GM23338 (cell line): Measurements from ENCODE around the gene C17orf107. TPM values are rescaled to one million over a fixed set of nuclear protein-coding genes. Genes with fewer than 3 reads are reported as not detected.

Experiments used
- ATAC-seq: fragments of 200-7000 bp; cut with Tn5 transposase; 3 replicates; pipeline ENCODE4 v1.9.1; 2020
- DNase-seq: peaks from one replicate; pipeline ENCODE4 v3.0.0-alpha.2; 2015; ENCODE audit warnings: low spot score
- H2AFZ ChIP-seq: fragments of 200-600 bp; sonication (generic); 2 replicates; pipeline ENCODE4 v1.8.0; 2016; ENCODE audit warnings: antibody characterized with exemption, mild to moderate bottlenecking, moderate library complexity
- H3F3A ChIP-seq: fragments of 200-600 bp; sonication (generic); replicated peaks from 2 replicates; pipeline ENCODE4 v1.8.0; 2017; ENCODE audit warnings: antibody characterized with exemption, mixed run types, low read depth
- H3K27ac ChIP-seq: fragments of 200-600 bp; sonication (generic); 2 replicates; pipeline ENCODE4 v1.6.1; 2016; ENCODE audit warnings: low read depth
- H3K27me3 ChIP-seq: fragments of 200-600 bp; sonication (generic); 2 replicates; pipeline ENCODE4 v1.8.0; 2016; ENCODE audit warnings: mild to moderate bottlenecking, mixed run types, moderate library complexity; ENCODE audit not compliant: insufficient read depth
- H3K36me3 ChIP-seq: fragments of 200-600 bp; sonication (generic); 2 replicates; pipeline ENCODE4 v1.8.0; 2016; ENCODE audit warnings: mild to moderate bottlenecking; ENCODE audit not compliant: insufficient read depth
- H3K4me1 ChIP-seq: fragments of 200-600 bp; sonication (generic); 2 replicates; pipeline ENCODE4 v1.8.0; 2016; ENCODE audit warnings: mild to moderate bottlenecking, moderate library complexity; ENCODE audit not compliant: insufficient read depth
- H3K4me2 ChIP-seq: fragments of 200-600 bp; sonication (generic); 2 replicates; pipeline ENCODE4 v1.7.1; 2017; ENCODE audit warnings: mixed run types
- H3K4me3 ChIP-seq: fragments of 200-600 bp; sonication (generic); 2 replicates; pipeline ENCODE4 v1.6.1; 2016; ENCODE audit warnings: mixed run types
- H3K79me2 ChIP-seq: fragments of 200-600 bp; sonication (generic); replicated peaks from 2 replicates; pipeline ENCODE4 v1.8.0; 2017; ENCODE audit warnings: mild to moderate bottlenecking; ENCODE audit not compliant: insufficient read depth
- H3K9me2 ChIP-seq: fragments of 200-600 bp; sonication (generic); 2 replicates; pipeline ENCODE4 v1.8.0; 2017; ENCODE audit not compliant: insufficient read depth
- H4K20me1 ChIP-seq: fragments of 200-600 bp; sonication (generic); replicated peaks from 2 replicates; pipeline ENCODE4 v1.8.0; 2017; ENCODE audit warnings: mild to moderate bottlenecking; ENCODE audit not compliant: insufficient read depth
- H3K27ac Mint-ChIP-seq: 2 replicates; pipeline ENCODE4 v1.8.0; 2020; ENCODE audit warnings: inconsistent platforms, mild to moderate bottlenecking, moderate library complexity, mixed read lengths
- H3K27me3 Mint-ChIP-seq: 3 replicates; pipeline ENCODE4 v1.8.0; 2022; ENCODE audit warnings: low read depth, mild to moderate bottlenecking, moderate library complexity, mixed read lengths, inconsistent platforms; ENCODE audit not compliant: insufficient read depth, poor library complexity
- H3K36me3 Mint-ChIP-seq: 3 replicates; pipeline ENCODE4 v1.8.0; 2021; ENCODE audit warnings: low read depth, mild to moderate bottlenecking, inconsistent platforms, moderate library complexity, mixed read lengths
- H3K4me1 Mint-ChIP-seq: 3 replicates; pipeline ENCODE4 v1.8.0; 2020; ENCODE audit warnings: mild to moderate bottlenecking, inconsistent platforms, mixed read lengths
- H3K4me3 Mint-ChIP-seq: 3 replicates; pipeline ENCODE4 v1.8.0; 2021; ENCODE audit warnings: moderate library complexity, mild to moderate bottlenecking, inconsistent platforms, mixed read lengths
- H3K9me3 Mint-ChIP-seq: 3 replicates; pipeline ENCODE4 v1.8.0; 2020; ENCODE audit warnings: moderate library complexity, mild to moderate bottlenecking, inconsistent platforms, mixed read lengths
- CREB1 ChIP-seq: fragments of 250-450 bp; sonication (Bioruptor Pico); IDR thresholded peaks from 2 replicates; pipeline ENCODE4 v1.5.0; 2020; ENCODE audit warnings: low read depth, mild to moderate bottlenecking, moderate library complexity
- EZH2phosphoT487 ChIP-seq: fragments of 200-600 bp; sonication (generic); IDR thresholded peaks from one replicate; pipeline ENCODE4 v1.8.1; 2018; ENCODE audit warnings: antibody characterized with exemption; ENCODE audit not compliant: unreplicated experiment
- JUNB ChIP-seq: IDR thresholded peaks from one replicate; pipeline ENCODE4 v1.6.1; 2016; ENCODE audit warnings: antibody characterized with exemption; ENCODE audit not compliant: unreplicated experiment
- NANOG ChIP-seq: IDR thresholded peaks from 2 replicates; pipeline ENCODE4 v1.6.1; 2016; ENCODE audit warnings: antibody characterized with exemption, borderline replicate concordance
- POLR2AphosphoS5 ChIP-seq: IDR thresholded peaks from 2 replicates; pipeline ENCODE4 v1.6.1; 2016; ENCODE audit warnings: antibody characterized with exemption, low read depth
- STAT1 ChIP-seq: IDR thresholded peaks from one replicate; pipeline ENCODE4 v1.6.1; 2016; ENCODE audit warnings: antibody characterized with exemption; ENCODE audit not compliant: unreplicated experiment
- ZNF114 ChIP-seq: fragments of 250-450 bp; sonication (Bioruptor Pico); IDR thresholded peaks from 2 replicates; pipeline ENCODE4 v1.5.0; 2020; ENCODE audit warnings: mild to moderate bottlenecking, moderate library complexity
- ZNF331 ChIP-seq: fragments of 250-450 bp; sonication (Bioruptor Pico); IDR thresholded peaks from 2 replicates; pipeline ENCODE4 v1.5.0; 2020; ENCODE audit warnings: low read depth, mild to moderate bottlenecking, moderate library complexity
- polyA plus RNA-seq: library from polyadenylated mRNA; unstranded; fragments of >200 nt; fragmentation: Nextera tagmentation; extraction: Ambion mirVana; gene quantifications from 2 replicates; pipeline ENCODE4 v1.2.1, GENCODE V29; 2016
- total RNA-seq: library from RNA; depleted of rRNA; stranded (reverse); fragments of >200 nt; shearing (Covaris generic); gene quantifications from 2 replicates; pipeline ENCODE4 v1.2.3, GENCODE V29; 2014
- TF ChIP-seq, protein P1 (sequence below): IDR thresholded peaks from 2 replicates; pipeline ENCODE4 v1.6.1; 2016; ENCODE audit warnings: antibody characterized with exemption
- TF ChIP-seq, protein P2 (sequence below): fragments of 250-450 bp; sonication (Bioruptor Pico); IDR thresholded peaks from 2 replicates; pipeline ENCODE4 v1.5.0; 2020; ENCODE audit warnings: mild to moderate bottlenecking, moderate library complexity
- TF ChIP-seq, protein P3 (sequence below), 2 experiments: fragments of 200-600 bp in 1 of 2; sonication (generic) in 1 of 2; conservative IDR thresholded peaks; 2 replicates each; pipeline versions ENCODE4 v1.5.1 to v1.6.1; 2016 to 2017; ENCODE audit warnings: antibody characterized with exemption in 2 of 2, low read depth in 2 of 2, mild to moderate bottlenecking in 2 of 2, moderate library complexity in 1 of 2
- TF ChIP-seq, protein P4 (sequence below): IDR thresholded peaks from one replicate; pipeline ENCODE4 v1.6.1; 2018; ENCODE audit warnings: antibody characterized with exemption; ENCODE audit not compliant: unreplicated experiment

C17orf107 gene
- total and polyA plus RNA-seq, 2 experiments from 2014 or later = 1.9 to 5.9 TPM

DNA sequence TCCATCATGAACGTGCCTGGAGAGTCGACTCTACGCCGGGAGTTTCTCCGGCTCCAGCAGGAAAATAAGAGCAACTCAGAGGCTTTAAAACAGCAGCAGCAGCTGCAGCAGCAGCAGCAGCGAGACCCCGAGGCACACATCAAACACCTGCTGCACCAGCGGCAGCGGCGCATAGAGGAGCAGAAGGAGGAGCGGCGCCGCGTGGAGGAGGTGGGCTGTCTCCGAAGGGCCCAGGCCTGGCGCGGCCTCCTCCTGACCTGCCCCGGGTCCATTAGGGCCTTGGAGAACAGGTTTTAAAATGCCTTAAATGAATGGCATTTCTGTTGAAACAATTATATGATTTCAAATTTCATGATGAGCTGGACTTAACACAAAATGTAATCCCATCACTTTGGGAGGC, 11.8 kb upstream of the C17orf107 start:
- H3F3A ChIP-seq = peaks cover 7% of the 10 kb centered on the region; the same call in 1 of the 2 replicates
- H3K36me3 ChIP-seq = no peaks in the 10 kb centered on the region
- Mint-ChIP-seq H3K4me3 (no peak overlapping the region), H3K9me3 (no peaks in the 10 kb centered on the region), H3K4me1 (peaks cover 5% of the 10 kb centered on the region; the same call in 1 of the 3 replicates), H3K36me3 (peaks cover 44% of the 10 kb centered on the region), H3K27ac (no peak overlapping the region), H3K27me3 (peaks cover 23% of the 10 kb centered on the region)
- H3K79me2 ChIP-seq = no peaks in the 10 kb centered on the region
- ATAC-seq (no peak), DNase-seq (no peak)
- H3K27ac ChIP-seq = no peak overlapping the region
- TF ChIP-seq NANOG (no peak), JUNB (no peak), POLR2AphosphoS5 (no peak), ZNF114 (CRISPR knock-in tag) (no peak), EZH2phosphoT487 (no peak), CREB1 (CRISPR knock-in tag) (no peak), STAT1 (no peak), ZNF331 (no peak)
- TF ChIP-seq, protein P1, sequence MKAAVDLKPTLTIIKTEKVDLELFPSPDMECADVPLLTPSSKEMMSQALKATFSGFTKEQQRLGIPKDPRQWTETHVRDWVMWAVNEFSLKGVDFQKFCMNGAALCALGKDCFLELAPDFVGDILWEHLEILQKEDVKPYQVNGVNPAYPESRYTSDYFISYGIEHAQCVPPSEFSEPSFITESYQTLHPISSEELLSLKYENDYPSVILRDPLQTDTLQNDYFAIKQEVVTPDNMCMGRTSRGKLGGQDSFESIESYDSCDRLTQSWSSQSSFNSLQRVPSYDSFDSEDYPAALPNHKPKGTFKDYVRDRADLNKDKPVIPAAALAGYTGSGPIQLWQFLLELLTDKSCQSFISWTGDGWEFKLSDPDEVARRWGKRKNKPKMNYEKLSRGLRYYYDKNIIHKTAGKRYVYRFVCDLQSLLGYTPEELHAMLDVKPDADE = no peak
- TF ChIP-seq, protein P2, sequence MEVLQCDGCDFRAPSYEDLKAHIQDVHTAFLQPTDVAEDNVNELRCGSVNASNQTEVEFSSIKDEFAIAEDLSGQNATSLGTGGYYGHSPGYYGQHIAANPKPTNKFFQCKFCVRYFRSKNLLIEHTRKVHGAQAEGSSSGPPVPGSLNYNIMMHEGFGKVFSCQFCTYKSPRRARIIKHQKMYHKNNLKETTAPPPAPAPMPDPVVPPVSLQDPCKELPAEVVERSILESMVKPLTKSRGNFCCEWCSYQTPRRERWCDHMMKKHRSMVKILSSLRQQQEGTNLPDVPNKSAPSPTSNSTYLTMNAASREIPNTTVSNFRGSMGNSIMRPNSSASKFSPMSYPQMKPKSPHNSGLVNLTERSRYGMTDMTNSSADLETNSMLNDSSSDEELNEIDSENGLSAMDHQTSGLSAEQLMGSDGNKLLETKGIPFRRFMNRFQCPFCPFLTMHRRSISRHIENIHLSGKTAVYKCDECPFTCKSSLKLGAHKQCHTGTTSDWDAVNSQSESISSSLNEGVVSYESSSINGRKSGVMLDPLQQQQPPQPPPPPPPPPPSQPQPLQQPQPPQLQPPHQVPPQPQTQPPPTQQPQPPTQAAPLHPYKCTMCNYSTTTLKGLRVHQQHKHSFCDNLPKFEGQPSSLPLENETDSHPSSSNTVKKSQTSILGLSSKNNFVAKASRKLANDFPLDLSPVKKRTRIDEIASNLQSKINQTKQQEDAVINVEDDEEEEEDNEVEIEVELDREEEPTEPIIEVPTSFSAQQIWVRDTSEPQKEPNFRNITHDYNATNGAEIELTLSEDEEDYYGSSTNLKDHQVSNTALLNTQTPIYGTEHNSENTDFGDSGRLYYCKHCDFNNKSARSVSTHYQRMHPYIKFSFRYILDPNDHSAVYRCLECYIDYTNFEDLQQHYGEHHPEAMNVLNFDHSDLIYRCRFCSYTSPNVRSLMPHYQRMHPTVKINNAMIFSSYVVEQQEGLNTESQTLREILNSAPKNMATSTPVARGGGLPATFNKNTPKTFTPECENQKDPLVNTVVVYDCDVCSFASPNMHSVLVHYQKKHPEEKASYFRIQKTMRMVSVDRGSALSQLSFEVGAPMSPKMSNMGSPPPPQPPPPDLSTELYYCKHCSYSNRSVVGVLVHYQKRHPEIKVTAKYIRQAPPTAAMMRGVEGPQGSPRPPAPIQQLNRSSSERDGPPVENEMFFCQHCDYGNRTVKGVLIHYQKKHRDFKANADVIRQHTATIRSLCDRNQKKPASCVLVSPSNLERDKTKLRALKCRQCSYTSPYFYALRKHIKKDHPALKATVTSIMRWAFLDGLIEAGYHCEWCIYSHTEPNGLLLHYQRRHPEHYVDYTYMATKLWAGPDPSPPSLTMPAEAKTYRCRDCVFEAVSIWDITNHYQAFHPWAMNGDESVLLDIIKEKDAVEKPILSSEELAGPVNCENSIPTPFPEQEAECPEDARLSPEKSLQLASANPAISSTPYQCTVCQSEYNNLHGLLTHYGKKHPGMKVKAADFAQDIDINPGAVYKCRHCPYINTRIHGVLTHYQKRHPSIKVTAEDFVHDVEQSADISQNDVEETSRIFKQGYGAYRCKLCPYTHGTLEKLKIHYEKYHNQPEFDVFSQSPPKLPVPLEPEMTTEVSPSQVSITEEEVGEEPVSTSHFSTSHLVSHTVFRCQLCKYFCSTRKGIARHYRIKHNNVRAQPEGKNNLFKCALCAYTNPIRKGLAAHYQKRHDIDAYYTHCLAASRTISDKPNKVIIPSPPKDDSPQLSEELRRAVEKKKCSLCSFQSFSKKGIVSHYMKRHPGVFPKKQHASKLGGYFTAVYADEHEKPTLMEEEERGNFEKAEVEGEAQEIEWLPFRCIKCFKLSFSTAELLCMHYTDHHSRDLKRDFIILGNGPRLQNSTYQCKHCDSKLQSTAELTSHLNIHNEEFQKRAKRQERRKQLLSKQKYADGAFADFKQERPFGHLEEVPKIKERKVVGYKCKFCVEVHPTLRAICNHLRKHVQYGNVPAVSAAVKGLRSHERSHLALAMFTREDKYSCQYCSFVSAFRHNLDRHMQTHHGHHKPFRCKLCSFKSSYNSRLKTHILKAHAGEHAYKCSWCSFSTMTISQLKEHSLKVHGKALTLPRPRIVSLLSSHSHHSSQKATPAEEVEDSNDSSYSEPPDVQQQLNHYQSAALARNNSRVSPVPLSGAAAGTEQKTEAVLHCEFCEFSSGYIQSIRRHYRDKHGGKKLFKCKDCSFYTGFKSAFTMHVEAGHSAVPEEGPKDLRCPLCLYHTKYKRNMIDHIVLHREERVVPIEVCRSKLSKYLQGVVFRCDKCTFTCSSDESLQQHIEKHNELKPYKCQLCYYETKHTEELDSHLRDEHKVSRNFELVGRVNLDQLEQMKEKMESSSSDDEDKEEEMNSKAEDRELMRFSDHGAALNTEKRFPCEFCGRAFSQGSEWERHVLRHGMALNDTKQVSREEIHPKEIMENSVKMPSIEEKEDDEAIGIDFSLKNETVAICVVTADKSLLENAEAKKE (CRISPR knock-in tag) = no peak
- TF ChIP-seq, protein P3, sequence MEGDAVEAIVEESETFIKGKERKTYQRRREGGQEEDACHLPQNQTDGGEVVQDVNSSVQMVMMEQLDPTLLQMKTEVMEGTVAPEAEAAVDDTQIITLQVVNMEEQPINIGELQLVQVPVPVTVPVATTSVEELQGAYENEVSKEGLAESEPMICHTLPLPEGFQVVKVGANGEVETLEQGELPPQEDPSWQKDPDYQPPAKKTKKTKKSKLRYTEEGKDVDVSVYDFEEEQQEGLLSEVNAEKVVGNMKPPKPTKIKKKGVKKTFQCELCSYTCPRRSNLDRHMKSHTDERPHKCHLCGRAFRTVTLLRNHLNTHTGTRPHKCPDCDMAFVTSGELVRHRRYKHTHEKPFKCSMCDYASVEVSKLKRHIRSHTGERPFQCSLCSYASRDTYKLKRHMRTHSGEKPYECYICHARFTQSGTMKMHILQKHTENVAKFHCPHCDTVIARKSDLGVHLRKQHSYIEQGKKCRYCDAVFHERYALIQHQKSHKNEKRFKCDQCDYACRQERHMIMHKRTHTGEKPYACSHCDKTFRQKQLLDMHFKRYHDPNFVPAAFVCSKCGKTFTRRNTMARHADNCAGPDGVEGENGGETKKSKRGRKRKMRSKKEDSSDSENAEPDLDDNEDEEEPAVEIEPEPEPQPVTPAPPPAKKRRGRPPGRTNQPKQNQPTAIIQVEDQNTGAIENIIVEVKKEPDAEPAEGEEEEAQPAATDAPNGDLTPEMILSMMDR (conservative IDR thresholded peaks at IDR 0.05; ENCODE audit: low read depth in 2 of 2) = no peak
- TF ChIP-seq, protein P4, sequence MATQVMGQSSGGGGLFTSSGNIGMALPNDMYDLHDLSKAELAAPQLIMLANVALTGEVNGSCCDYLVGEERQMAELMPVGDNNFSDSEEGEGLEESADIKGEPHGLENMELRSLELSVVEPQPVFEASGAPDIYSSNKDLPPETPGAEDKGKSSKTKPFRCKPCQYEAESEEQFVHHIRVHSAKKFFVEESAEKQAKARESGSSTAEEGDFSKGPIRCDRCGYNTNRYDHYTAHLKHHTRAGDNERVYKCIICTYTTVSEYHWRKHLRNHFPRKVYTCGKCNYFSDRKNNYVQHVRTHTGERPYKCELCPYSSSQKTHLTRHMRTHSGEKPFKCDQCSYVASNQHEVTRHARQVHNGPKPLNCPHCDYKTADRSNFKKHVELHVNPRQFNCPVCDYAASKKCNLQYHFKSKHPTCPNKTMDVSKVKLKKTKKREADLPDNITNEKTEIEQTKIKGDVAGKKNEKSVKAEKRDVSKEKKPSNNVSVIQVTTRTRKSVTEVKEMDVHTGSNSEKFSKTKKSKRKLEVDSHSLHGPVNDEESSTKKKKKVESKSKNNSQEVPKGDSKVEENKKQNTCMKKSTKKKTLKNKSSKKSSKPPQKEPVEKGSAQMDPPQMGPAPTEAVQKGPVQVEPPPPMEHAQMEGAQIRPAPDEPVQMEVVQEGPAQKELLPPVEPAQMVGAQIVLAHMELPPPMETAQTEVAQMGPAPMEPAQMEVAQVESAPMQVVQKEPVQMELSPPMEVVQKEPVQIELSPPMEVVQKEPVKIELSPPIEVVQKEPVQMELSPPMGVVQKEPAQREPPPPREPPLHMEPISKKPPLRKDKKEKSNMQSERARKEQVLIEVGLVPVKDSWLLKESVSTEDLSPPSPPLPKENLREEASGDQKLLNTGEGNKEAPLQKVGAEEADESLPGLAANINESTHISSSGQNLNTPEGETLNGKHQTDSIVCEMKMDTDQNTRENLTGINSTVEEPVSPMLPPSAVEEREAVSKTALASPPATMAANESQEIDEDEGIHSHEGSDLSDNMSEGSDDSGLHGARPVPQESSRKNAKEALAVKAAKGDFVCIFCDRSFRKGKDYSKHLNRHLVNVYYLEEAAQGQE = no peak
- no peak overlapping the region for H2AFZ ChIP-seq
- H3K4me3 ChIP-seq = no peak overlapping the region
- H3K27me3 ChIP-seq = no peaks in the 10 kb centered on the region
- no peak overlapping the region for H3K4me2 ChIP-seq
- H3K4me1 ChIP-seq = no peaks in the 10 kb centered on the region; the same call in 1 of the 2 replicates
- 0 out of 2 replicates have a peak, but pooled peaks cover 6% of the 10 kb centered on the region for H4K20me1 ChIP-seq
- no peaks in the 10 kb centered on the region for H3K9me2 ChIP-seq
